Measurements from ENCODE around the gene MIA2.

GRCh38 chr14:39307815-39308214, 74.1 kb downstream of the MIA2 start:
- TF ChIP-seq TCF12 (IDR thresholded peaks at IDR 0.05) (no peak), CTCF (IDR thresholded peaks at IDR 0.05) (no peak), MXI1 (IDR thresholded peaks at IDR 0.05; ENCODE audit: low read depth, low read length) (no peak), SIN3A (IDR thresholded peaks at IDR 0.05; ENCODE audit: borderline replicate concordance, low read depth, low read length) (no peak), SMC3 (IDR thresholded peaks at IDR 0.05; ENCODE audit: low read depth, low read length) (no peak), JUND (IDR thresholded peaks at IDR 0.05) (no peak), FOXJ3 (CRISPR knock-in tag; IDR thresholded peaks at IDR 0.05) (no peak), RFX5 (IDR thresholded peaks at IDR 0.05; ENCODE audit: low read length) (no peak), USF1 (IDR thresholded peaks at IDR 0.05; ENCODE audit: borderline replicate concordance, low read depth) (no peak), MAX (IDR thresholded peaks at IDR 0.05; ENCODE audit: low read depth) (no peak), RAD21 (IDR thresholded peaks at IDR 0.05; ENCODE audit: low read length) (no peak), TAF1 (IDR thresholded peaks at IDR 0.05; ENCODE audit: borderline replicate concordance, low read depth, low read length) (no peak), PBX3 (IDR thresholded peaks at IDR 0.05) (no peak)
